Neutrophil (primary cell): ENCODE measurements around the gene KY.

Experiments used
- H3K27ac ChIP-seq: fragments of 200-600 bp; sonication (generic); 2 replicates; pipeline ENCODE4 v1.5.1; 2016; ENCODE audit warnings: mild to moderate bottlenecking, moderate library complexity
- H3K27me3 ChIP-seq: fragments of 200-600 bp; sonication (generic); 2 replicates; pipeline ENCODE4 v1.6.0; 2016; ENCODE audit warnings: mild to moderate bottlenecking
- H3K36me3 ChIP-seq: fragments of 200-600 bp; sonication (generic); 2 replicates; pipeline ENCODE4 v1.5.1; 2017
- H3K4me1 ChIP-seq, 2 experiments: fragments of 200-600 bp in 1 of 2; sonication (generic) in 1 of 2; 1 replicate in 1 of 2; 2 replicates in 1 of 2; pipeline versions ENCODE4 v1.5.1 to v1.6.1; 2013 to 2016; ENCODE audit warnings: low read depth in 1 of 2, low read length in 1 of 2, mild to moderate bottlenecking in 1 of 2, moderate library complexity in 1 of 2; ENCODE audit not compliant: control insufficient read depth in 1 of 2, insufficient read depth in 1 of 2
- H3K4me3 ChIP-seq, 2 experiments: fragments of 200-600 bp in 1 of 2; sonication (generic) in 1 of 2; 1 replicate in 1 of 2; 2 replicates in 1 of 2; pipeline ENCODE4 v1.5.1; 2013 to 2016; ENCODE audit warnings: low read depth in 1 of 2, low read length in 1 of 2, mild to moderate bottlenecking in 1 of 2, moderate library complexity in 1 of 2
- H3K9me3 ChIP-seq: fragments of 200-600 bp; sonication (generic); 2 replicates; pipeline ENCODE4 v1.5.1; 2016
- CTCF ChIP-seq: fragments of 200-600 bp; sonication (generic); IDR thresholded peaks from 2 replicates; pipeline ENCODE4 v1.5.1; 2016; ENCODE audit warnings: antibody characterized with exemption

The KY gene

DNA sequence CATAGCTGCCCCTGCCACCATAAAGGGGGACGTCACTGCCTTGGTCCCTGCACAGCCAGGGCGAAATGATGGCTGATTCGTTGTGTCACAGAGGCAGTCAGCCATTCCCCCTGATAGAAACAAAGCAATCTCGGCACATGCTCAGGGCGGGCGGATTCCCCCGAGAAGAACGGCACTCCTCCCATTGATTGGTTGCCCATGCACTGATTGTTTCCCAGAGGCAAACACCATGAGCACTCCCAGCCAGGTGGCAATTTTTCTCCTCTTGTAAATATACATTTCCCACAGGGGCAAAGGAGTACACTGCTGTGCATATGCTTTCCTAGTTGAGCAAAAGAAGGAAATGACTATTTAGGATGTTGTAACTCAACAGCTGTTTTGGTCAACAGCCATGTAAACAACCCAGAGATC is 56.5 kb downstream of the KY start:
- H3K36me3 ChIP-seq: peaks cover 4% of the 10 kb centered on the region

DNA sequence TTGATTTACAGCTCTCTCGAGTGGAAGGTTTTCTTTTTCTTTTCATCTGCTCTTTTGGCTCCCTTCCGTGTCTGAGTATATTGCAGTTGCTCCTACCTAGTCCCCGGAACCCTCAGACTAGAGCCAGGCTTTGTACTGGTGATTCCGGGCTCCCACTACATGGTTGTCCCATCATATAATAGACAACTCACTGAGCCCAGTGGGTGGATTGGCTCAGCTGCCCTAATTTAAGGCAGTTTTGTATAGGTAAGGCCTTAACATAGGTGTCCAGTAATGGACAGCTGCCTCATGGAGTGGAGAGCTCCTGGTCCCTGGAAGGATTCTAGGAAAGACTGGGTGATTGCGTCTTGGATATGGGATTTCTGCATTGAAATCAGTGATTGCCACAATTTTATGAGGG is 58.0 kb downstream of the KY start:
- Histone ChIP-seq H3K27ac (peak overlapping the region; percentile 99), H3K36me3 (peaks cover under 1% of the 10 kb centered on the region), H3K4me3 (peak overlapping the region; percentile 58 to 63), H3K4me1 (peaks cover 83 to 89% of the 10 kb centered on the region in 2 experiments), H3K27me3 (no peaks in the 10 kb centered on the region), H3K9me3 (no peaks in the 10 kb centered on the region)
- TF ChIP-seq CTCF: no peak

More for the DNA sequence above, 56.5 kb downstream of the KY start:
- no peaks in the 10 kb centered on the region for H3K9me3 ChIP-seq
- no peaks in the 10 kb centered on the region for H3K27me3 ChIP-seq
- peak overlapping the region; percentile 58 to 63 for H3K4me3 ChIP-seq
- TF ChIP-seq CTCF: peak; percentile 33
- peaks cover 89 to 93% of the 10 kb centered on the region in 2 experiments for H3K4me1 ChIP-seq
- H3K27ac ChIP-seq: peak overlapping the region; percentile 99

GRCh38 chr3:134590766-134591165 is 60.1 kb downstream of the KY start:
- peak overlapping the region; percentile 99 for H3K27ac ChIP-seq
- TF ChIP-seq CTCF: no peak

GRCh38 chr3:134579141-134579665 is 71.6 kb downstream of the KY start:
- Histone ChIP-seq H3K27ac (no peak overlapping the region), H3K4me3 (no peak overlapping the region), H3K27me3 (no peaks in the 10 kb centered on the region), H3K9me3 (no peaks in the 10 kb centered on the region), H3K4me1 (no peaks in the 10 kb centered on the region), H3K36me3 (no peaks in the 10 kb centered on the region)
- no peak for TF ChIP-seq CTCF

More at GRCh38 chr3:134590766-134591165, 60.1 kb downstream of the KY start:
- H3K36me3 ChIP-seq: peaks cover 6% of the 10 kb centered on the region
- H3K9me3 ChIP-seq: no peaks in the 10 kb centered on the region
- H3K4me3 ChIP-seq: peak overlapping the region; percentile 33 to 41
- no peaks in the 10 kb centered on the region for H3K27me3 ChIP-seq
- peaks cover 63 to 68% of the 10 kb centered on the region in 2 experiments for H3K4me1 ChIP-seq

GRCh38 chr3:134576831-134577230 is 74.0 kb downstream of the KY start:
- no peaks in the 10 kb centered on the region for H3K9me3 ChIP-seq
- H3K4me1 ChIP-seq: no peaks in the 10 kb centered on the region
- no peak for TF ChIP-seq CTCF
- no peaks in the 10 kb centered on the region for H3K27me3 ChIP-seq
- H3K36me3 ChIP-seq: no peaks in the 10 kb centered on the region
- no peak overlapping the region for H3K4me3 ChIP-seq
- H3K27ac ChIP-seq: peak overlapping the region; percentile 32
